NCI-H2107 treated with DMSO at 0.1 percent for 48 hours (cell line): ENCODE measurements around the gene ATP9B.
A peak's percentile ranks its signal among the peaks of the same experiment; 100 is the strongest.
"Not testable (repeated sequence)": the region's sequence is repeated elsewhere in the genome, so short reads cannot be mapped to it uniquely, and the experiment has no call there.

Source experiments
- DNase-seq: peaks from one replicate; lab custom pipeline; 2025; ENCODE audit not compliant: unreplicated experiment; lab: John Stamatoyannopoulos, UW

Gene ATP9B

GRCh38 chr18:79227621-79228020 lies 158.4 kb downstream of the ATP9B start:
- no peak for DNase-seq

GRCh38 chr18:79229431-79229830 lies 160.2 kb downstream of the ATP9B start:
- no peak for DNase-seq

GRCh38 chr18:79234438-79234837 lies 165.2 kb downstream of the ATP9B start:
- DNase-seq: no peak

- DNase-seq: peak; percentile 55
Observed at GRCh38 chr18:79239631-79240030, 170.4 kb downstream of the ATP9B start.

GRCh38 chr18:79241755-79242154 lies 172.6 kb downstream of the ATP9B start:
- no peak for DNase-seq

GRCh38 chr18:79242246-79242645 lies 173.1 kb downstream of the ATP9B start:
- peak; percentile 6 for DNase-seq

- DNase-seq: no peak
Observed at GRCh38 chr18:79245517-79246001, 176.4 kb downstream of the ATP9B start.

- no peak for DNase-seq
Observed at GRCh38 chr18:79246309-79247108, 177.3 kb downstream of the ATP9B start.

GRCh38 chr18:79248495-79249060 lies 179.4 kb downstream of the ATP9B start:
- DNase-seq: no peak

- no peak for DNase-seq
Observed at GRCh38 chr18:79250301-79250981, 181.2 kb downstream of the ATP9B start.

- no peak for DNase-seq
Observed at GRCh38 chr18:79251021-79251420, 181.8 kb downstream of the ATP9B start.

GRCh38 chr18:79252904-79253633 lies 183.9 kb downstream of the ATP9B start:
- DNase-seq: no peak

- DNase-seq: no peak
Observed at GRCh38 chr18:79257480-79257879, 188.3 kb downstream of the ATP9B start.

GRCh38 chr18:79258447-79258846 lies 189.3 kb downstream of the ATP9B start:
- no peak for DNase-seq

- no peak for DNase-seq
Observed at GRCh38 chr18:79259218-79259617, 190.0 kb downstream of the ATP9B start.

GRCh38 chr18:79260023-79260422 lies 190.8 kb downstream of the ATP9B start:
- no peak for DNase-seq

GRCh38 chr18:79260510-79260909 lies 191.3 kb downstream of the ATP9B start:
- no peak for DNase-seq

GRCh38 chr18:79265068-79265467 lies 195.9 kb downstream of the ATP9B start:
- not testable (repeated sequence) for DNase-seq

- not testable (repeated sequence) for DNase-seq
Observed at GRCh38 chr18:79271812-79272211, 202.6 kb downstream of the ATP9B start.

- no peak for DNase-seq
Observed at GRCh38 chr18:79272916-79273315, 203.7 kb downstream of the ATP9B start.

- DNase-seq: no peak
Observed at GRCh38 chr18:79274823-79275222, 205.6 kb downstream of the ATP9B start.
